ENCODE results near the gene MALT1.
A peak's percentile ranks its signal among the peaks of the same experiment; 100 is the strongest.

The MALT1 gene

DNA sequence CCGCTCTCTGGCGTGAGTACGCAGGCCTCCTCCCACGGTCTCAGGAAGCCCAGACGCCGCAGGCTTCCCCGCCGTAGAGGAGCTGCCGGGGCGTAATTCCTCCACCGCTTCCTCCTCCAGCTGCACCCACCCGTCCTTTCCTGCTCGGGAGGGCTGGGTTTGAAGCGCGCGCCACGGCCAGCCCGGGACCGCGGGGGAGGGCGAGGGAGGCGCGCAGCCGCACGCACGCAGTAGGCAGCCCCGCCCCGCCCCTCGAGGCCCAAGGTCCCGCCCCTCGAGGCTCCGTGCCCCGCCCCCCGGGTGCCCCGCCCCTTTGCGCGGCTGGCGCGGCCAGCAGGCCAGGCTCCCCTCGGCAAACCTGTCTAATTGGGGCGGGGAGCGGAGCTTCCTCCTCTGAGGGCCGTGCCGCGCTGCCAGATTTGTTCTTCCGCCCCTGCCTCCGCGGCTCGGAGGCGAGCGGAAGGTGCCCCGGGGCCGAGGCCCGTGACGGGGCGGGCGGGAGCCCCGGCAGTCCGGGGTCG, at the start of gene MALT1:
Gene MALT1, plus strand, starts transcription at position 355 of the 521 bp plus-strand sequence. CDS start 179 bp downstream, outside the sequence.
- no peaks in the 10 kb centered on the region for H3K9me3 ChIP-seq (ENCODE audit: insufficient read depth, low read length)
- H3K9ac ChIP-seq (ENCODE audit: low read length) = peak within 1 kb of the TSS; percentile 83
- TF ChIP-seq CTCF (IDR thresholded peaks at IDR 0.05; ENCODE audit: low read depth, low read length) (no peak), EZH2phosphoT487 (IDR thresholded peaks at IDR 0.05; ENCODE audit: low read depth) (no peak)
- peaks cover 26% of the 10 kb centered on the region for H3K27me3 ChIP-seq (ENCODE audit: low read depth, low read length)
- H3K79me2 ChIP-seq (ENCODE audit: low read length) = peaks cover 33% of the 10 kb centered on the region
- peak within 1 kb of the TSS; percentile 83 for H3K4me2 ChIP-seq (ENCODE audit: low read length)
- peaks cover 10% of the 10 kb centered on the region for H4K20me1 ChIP-seq (ENCODE audit: insufficient read depth, low read length)
- peak within 1 kb of the TSS; percentile 5; the same call in 1 of the 2 replicates for H2AFZ ChIP-seq (ENCODE audit: low read depth, low read length)
- H3K4me1 ChIP-seq (ENCODE audit: low read length) = peaks cover 25% of the 10 kb centered on the region
- H3K36me3 ChIP-seq (replicated peaks; ENCODE audit: low read depth, low read length) = peaks cover 10% of the 10 kb centered on the region
- peak within 1 kb of the TSS; percentile 60 for H3K27ac ChIP-seq (ENCODE audit: low read length)
- peak within 1 kb of the TSS; percentile 80 for H3K4me3 ChIP-seq (ENCODE audit: low read length)

DNA sequence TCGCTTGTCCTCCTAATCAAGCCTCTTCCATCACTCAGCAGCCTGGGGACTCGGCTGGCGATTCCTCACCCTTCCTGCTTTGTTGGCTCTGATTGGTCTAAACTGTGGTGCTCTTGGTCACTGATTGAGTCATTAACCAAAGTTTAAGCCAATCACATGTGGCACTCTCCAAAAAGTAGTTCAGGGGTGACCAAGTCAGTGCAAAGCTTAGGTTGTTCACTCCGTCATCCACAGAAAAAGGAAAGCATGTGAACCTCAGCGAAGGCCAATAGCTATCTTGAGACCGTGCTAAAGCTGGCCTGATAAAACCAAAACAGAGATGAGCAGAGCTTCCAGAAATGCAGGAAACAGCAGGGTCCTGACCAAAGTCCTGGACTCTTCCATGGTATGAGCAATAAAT, 47.3 kb upstream of the MALT1 start:
- Histone ChIP-seq H3K27ac (ENCODE audit: low read length) (no peak overlapping the region), H4K20me1 (ENCODE audit: insufficient read depth, low read length) (no peaks in the 10 kb centered on the region), H3K4me2 (ENCODE audit: low read length) (no peak overlapping the region), H3K27me3 (ENCODE audit: low read depth, low read length) (peaks cover 32% of the 10 kb centered on the region), H3K36me3 (replicated peaks; ENCODE audit: low read depth, low read length) (no peaks in the 10 kb centered on the region), H3K79me2 (ENCODE audit: low read length) (no peaks in the 10 kb centered on the region), H3K9me3 (ENCODE audit: insufficient read depth, low read length) (no peaks in the 10 kb centered on the region), H2AFZ (ENCODE audit: low read depth, low read length) (no peak overlapping the region), H3K9ac (ENCODE audit: low read length) (no peak overlapping the region), H3K4me1 (ENCODE audit: low read length) (peaks cover 7% of the 10 kb centered on the region), H3K4me3 (ENCODE audit: low read length) (no peak overlapping the region)
- TF ChIP-seq EZH2phosphoT487 (IDR thresholded peaks at IDR 0.05; ENCODE audit: low read depth) = no peak
- TF ChIP-seq CTCF (IDR thresholded peaks at IDR 0.05; ENCODE audit: low read depth, low read length) = no peak

- no peak overlapping the region for H3K4me3 ChIP-seq (ENCODE audit: low read length)
- no peak overlapping the region for H3K9ac ChIP-seq (ENCODE audit: low read length)
- H3K4me2 ChIP-seq (ENCODE audit: low read length) = no peak overlapping the region
- peaks cover 41% of the 10 kb centered on the region for H3K27me3 ChIP-seq (ENCODE audit: low read depth, low read length)
- H3K27ac ChIP-seq (ENCODE audit: low read length) = no peak overlapping the region
- H3K36me3 ChIP-seq (replicated peaks; ENCODE audit: low read depth, low read length) = no peaks in the 10 kb centered on the region
- peaks cover 7% of the 10 kb centered on the region for H3K4me1 ChIP-seq (ENCODE audit: low read length)
- no peaks in the 10 kb centered on the region for H3K9me3 ChIP-seq (ENCODE audit: insufficient read depth, low read length)
- no peaks in the 10 kb centered on the region for H4K20me1 ChIP-seq (ENCODE audit: insufficient read depth, low read length)
- TF ChIP-seq CTCF (IDR thresholded peaks at IDR 0.05; ENCODE audit: low read depth, low read length) = no peak
- TF ChIP-seq EZH2phosphoT487 (IDR thresholded peaks at IDR 0.05; ENCODE audit: low read depth) = no peak
- no peak overlapping the region for H2AFZ ChIP-seq (ENCODE audit: low read depth, low read length)
- no peaks in the 10 kb centered on the region for H3K79me2 ChIP-seq (ENCODE audit: low read length)
These were observed 45.4 kb upstream of the MALT1 start for GRCh38 chr18:58625839-58626238.

DNA sequence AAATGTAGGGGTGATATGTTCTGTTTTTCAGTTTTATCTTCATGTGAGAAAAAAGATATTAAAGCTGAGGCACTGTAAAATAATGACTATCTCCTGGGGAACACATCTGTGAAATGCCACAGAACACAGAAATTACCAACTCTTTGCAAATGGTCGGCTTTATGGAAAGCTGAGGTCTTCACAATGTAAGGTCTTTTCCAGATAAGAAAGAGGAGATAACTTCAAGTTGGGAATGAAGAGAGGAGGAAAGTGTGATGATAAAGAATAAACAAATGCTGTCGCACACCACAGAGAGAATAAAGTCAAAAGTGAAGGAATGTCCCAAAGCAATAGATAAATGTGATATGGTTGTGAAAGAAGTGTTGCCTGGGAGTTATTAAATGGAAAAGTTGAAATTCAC, 41.2 kb upstream of the MALT1 start:
- Histone ChIP-seq H3K4me3 (ENCODE audit: low read length) (no peak overlapping the region), H4K20me1 (ENCODE audit: insufficient read depth, low read length) (no peaks in the 10 kb centered on the region), H3K36me3 (replicated peaks; ENCODE audit: low read depth, low read length) (no peaks in the 10 kb centered on the region), H3K27me3 (ENCODE audit: low read depth, low read length) (peaks cover 25% of the 10 kb centered on the region), H3K4me1 (ENCODE audit: low read length) (peaks cover 10% of the 10 kb centered on the region), H3K79me2 (ENCODE audit: low read length) (no peaks in the 10 kb centered on the region), H2AFZ (ENCODE audit: low read depth, low read length) (no peak overlapping the region), H3K9me3 (ENCODE audit: insufficient read depth, low read length) (no peaks in the 10 kb centered on the region), H3K4me2 (ENCODE audit: low read length) (no peak overlapping the region), H3K27ac (ENCODE audit: low read length) (no peak overlapping the region), H3K9ac (ENCODE audit: low read length) (no peak overlapping the region)
- TF ChIP-seq CTCF (IDR thresholded peaks at IDR 0.05; ENCODE audit: low read depth, low read length) (no peak), EZH2phosphoT487 (IDR thresholded peaks at IDR 0.05; ENCODE audit: low read depth) (no peak)

Data from OCI-LY3 (cell line).